ENCODE measurements around the gene CRYBB3. TPM values are rescaled to one million over a fixed set of nuclear protein-coding genes. Genes with fewer than 3 reads are reported as not detected.

The CRYBB3 gene
- total RNA-seq, 1 experiment from 2014 or later, result 0.48 TPM

GRCh38 chr22:25208743-25209505 is 9.3 kb downstream of the CRYBB3 start:
- ChIA-PET CTCF (interaction anchor here (1.0 kb wide), 1 partner anchor 128 kb away, joined by 3 read pairs; no protein-coding TSS in a partner anchor), POLR2A (no interaction called here)
- H3K36me3 Mint-ChIP-seq, result peaks cover 6% of the 10 kb centered on the region; the same call in 1 of the 2 replicates
- H3K4me1 Mint-ChIP-seq, result no peaks in the 10 kb centered on the region
- peaks cover 10% of the 10 kb centered on the region for H3K9me3 Mint-ChIP-seq
- peaks cover 3% of the 10 kb centered on the region; the same call in 1 of the 2 replicates for H3K27me3 Mint-ChIP-seq (ENCODE audit: low read depth)
- no peak for TF ChIP-seq CREM (CRISPR knock-in tag; IDR thresholded peaks at IDR 0.05)
- TF ChIP-seq E2F4 (CRISPR knock-in tag; IDR thresholded peaks at IDR 0.05; ENCODE audit: borderline replicate concordance, low read depth), result no peak
- TF ChIP-seq ZNF532 (CRISPR knock-in tag; IDR thresholded peaks at IDR 0.05; ENCODE audit: borderline replicate concordance), result no peak
- no peak for TF ChIP-seq ATF3 (CRISPR knock-in tag; conservative IDR thresholded peaks at IDR 0.05)
- TF ChIP-seq TEAD4 (CRISPR knock-in tag; IDR thresholded peaks at IDR 0.05), result no peak
- TF ChIP-seq SMAD3 (CRISPR knock-in tag; IDR thresholded peaks at IDR 0.05; ENCODE audit: borderline replicate concordance), result no peak
- no peak for TF ChIP-seq EMX1 (CRISPR knock-in tag; IDR thresholded peaks at IDR 0.05)
- H3K4me3 Mint-ChIP-seq, result no peak overlapping the region
- H3K27ac Mint-ChIP-seq, result no peak overlapping the region
- ATAC-seq, result peak; percentile 77
- peak; percentile 32 for DNase-seq (ENCODE audit: low spot score)

GRCh38 chr22:25210793-25211192 is 11.1 kb downstream of the CRYBB3 start:
- no peaks in the 10 kb centered on the region for H3K4me1 Mint-ChIP-seq
- peaks cover 28% of the 10 kb centered on the region for H3K9me3 Mint-ChIP-seq
- peaks cover 6% of the 10 kb centered on the region; the same call in 1 of the 2 replicates for H3K36me3 Mint-ChIP-seq
- peaks cover 8% of the 10 kb centered on the region for H3K27me3 Mint-ChIP-seq (ENCODE audit: low read depth)
- ATAC-seq, result no peak
- POLR2A ChIA-PET, result no interaction called here
- H3K27ac Mint-ChIP-seq, result no peak overlapping the region
- CTCF ChIA-PET, result interaction anchor here (2.6 to 3.8 kb wide), 2 partner anchors 9 to 100 kb away, joined by 14 to 22 read pairs; no protein-coding TSS in a partner anchor
- H3K4me3 Mint-ChIP-seq, result no peak overlapping the region
- TF ChIP-seq ZNF396 (CRISPR knock-in tag; IDR thresholded peaks at IDR 0.05; ENCODE audit: borderline replicate concordance) (no peak), ELF4 (CRISPR knock-in tag; IDR thresholded peaks at IDR 0.05; ENCODE audit: low read depth) (no peak), ATF6 (CRISPR knock-in tag; IDR thresholded peaks at IDR 0.05) (no peak), TEAD1 (CRISPR knock-in tag; IDR thresholded peaks at IDR 0.05) (no peak), TP53 (CRISPR knock-in tag; IDR thresholded peaks at IDR 0.05) (no peak), ZNF219 (CRISPR knock-in tag; IDR thresholded peaks at IDR 0.05; ENCODE audit: borderline replicate concordance) (no peak), ZNF317 (CRISPR knock-in tag; IDR thresholded peaks at IDR 0.05; ENCODE audit: borderline replicate concordance, low read depth) (no peak), SMAD3 (CRISPR knock-in tag; IDR thresholded peaks at IDR 0.05; ENCODE audit: borderline replicate concordance) (no peak), NFE2L1 (CRISPR knock-in tag; IDR thresholded peaks at IDR 0.05) (no peak), ATF3 (CRISPR knock-in tag; conservative IDR thresholded peaks at IDR 0.05) (no peak), ATF2 (CRISPR knock-in tag; IDR thresholded peaks at IDR 0.05; ENCODE audit: borderline replicate concordance, low read depth) (no peak), CTCF (IDR thresholded peaks at IDR 0.05) (no peak), SMAD4 (CRISPR knock-in tag; IDR thresholded peaks at IDR 0.05) (no peak)
- DNase-seq (ENCODE audit: low spot score), result no peak

Data from WTC11 (cell line).